HG02623 (cell line): Measurements from ENCODE around the gene ADIRF.
"Not testable (repeated sequence)": the region's sequence is repeated elsewhere in the genome, so short reads cannot be mapped to it uniquely, and the experiment has no call there.

Experiments
- ATAC-seq: cut with Tn5 transposase; IDR thresholded peaks from one replicate; pipeline ENCODE4 v1.9.1; 2021; ENCODE audit warnings: moderate library complexity; ENCODE audit not compliant: unreplicated experiment

ADIRF gene

DNA sequence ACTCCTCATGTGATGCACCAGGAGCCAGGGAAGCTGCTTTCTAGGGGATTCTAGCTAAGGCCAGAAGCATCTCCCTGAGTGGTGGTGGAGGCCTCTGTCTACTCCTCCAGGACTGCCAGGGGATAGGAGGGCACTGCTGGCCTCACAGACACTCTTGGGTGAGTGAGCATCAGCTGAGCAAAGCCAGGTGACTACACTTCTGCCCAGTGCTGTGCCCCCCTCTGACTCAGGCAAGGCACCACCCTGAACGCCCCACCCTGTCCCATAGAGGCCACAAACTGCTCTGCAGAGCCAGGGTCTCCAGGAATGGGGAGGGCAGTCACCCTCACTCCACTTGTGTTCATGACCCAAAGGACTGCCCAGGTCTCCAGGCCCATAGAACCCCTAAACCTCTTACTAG lies 51.2 kb downstream of the ADIRF start:
- ATAC-seq = not testable (repeated sequence)

DNA sequence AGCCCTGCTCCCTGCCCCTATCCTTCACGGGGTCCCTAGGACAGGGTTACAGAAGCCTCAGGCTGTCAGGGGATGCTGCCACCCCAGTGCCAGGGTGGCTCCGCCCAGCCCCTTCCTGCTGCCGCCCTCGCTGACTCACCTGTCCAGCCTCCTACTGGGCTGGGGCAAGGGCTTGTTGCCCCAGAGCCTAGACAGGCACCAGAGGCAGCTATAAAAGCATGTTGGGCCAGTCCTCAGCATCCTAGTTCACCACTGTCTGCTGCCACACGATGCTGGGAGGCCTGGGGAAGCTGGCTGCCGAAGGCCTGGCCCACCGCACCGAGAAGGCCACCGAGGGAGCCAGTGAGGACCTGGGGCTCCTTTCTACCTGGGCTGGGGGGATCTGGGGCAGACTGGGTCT lies 51.8 kb downstream of the ADIRF start, which contains the start of gene FAM25A:
Gene FAM25A (plus strand): TSS at position 239 of the 400 bp plus-strand sequence. CDS start 31 bp downstream, at position 270.
- ATAC-seq = not testable (repeated sequence)
